Ishikawa (cell line): ENCODE measurements around the gene ETFDH.

Experiments used
- CEBPB ChIP-seq: IDR thresholded peaks from 2 replicates; pipeline ENCODE4 v1.6.1; 2012
- CREB1 ChIP-seq: IDR thresholded peaks from 2 replicates; pipeline ENCODE4 v1.6.1; 2012; ENCODE audit warnings: low read depth
- EGR1 ChIP-seq: IDR thresholded peaks from 2 replicates; pipeline ENCODE4 v1.6.1; 2012
- EP300 ChIP-seq: IDR thresholded peaks from 2 replicates; pipeline ENCODE4 v1.6.1; 2012; ENCODE audit warnings: borderline replicate concordance
- FOXM1 ChIP-seq: IDR thresholded peaks from 2 replicates; pipeline ENCODE4 v1.6.1; 2012; ENCODE audit warnings: low read depth, borderline replicate concordance
- MAX ChIP-seq: IDR thresholded peaks from 2 replicates; pipeline ENCODE4 v1.6.1; 2012
- NFIC ChIP-seq: IDR thresholded peaks from 2 replicates; pipeline ENCODE4 v1.6.1; 2012
- RAD21 ChIP-seq: IDR thresholded peaks from 2 replicates; pipeline ENCODE4 v1.6.1; 2012; ENCODE audit warnings: low read depth
- REST ChIP-seq: IDR thresholded peaks from 2 replicates; pipeline ENCODE4 v1.6.1; 2012; ENCODE audit warnings: low read depth, mild to moderate bottlenecking
- TAF1 ChIP-seq: IDR thresholded peaks from 2 replicates; pipeline ENCODE4 v1.6.1; 2012; ENCODE audit warnings: low read depth, mild to moderate bottlenecking
- TCF12 ChIP-seq: IDR thresholded peaks from 2 replicates; pipeline ENCODE4 v1.6.1; 2012; ENCODE audit warnings: low read depth
- TEAD4 ChIP-seq: IDR thresholded peaks from 2 replicates; pipeline ENCODE4 v1.6.1; 2012
- USF1 ChIP-seq: IDR thresholded peaks from 2 replicates; pipeline ENCODE4 v1.6.1; 2012
- YY1 ChIP-seq: IDR thresholded peaks from 2 replicates; pipeline ENCODE4 v1.6.1; 2012; ENCODE audit warnings: low read depth
- ZBTB7A ChIP-seq: IDR thresholded peaks from 2 replicates; pipeline ENCODE4 v1.6.1; 2012; ENCODE audit warnings: low read depth

Gene ETFDH

GRCh38 chr4:158656439-158656838 is 15.7 kb upstream of the ETFDH start:
- TF ChIP-seq TCF12 (no peak), REST (no peak), ZBTB7A (no peak), CEBPB (no peak), MAX (no peak), NFIC (no peak), FOXM1 (no peak), RAD21 (no peak), CREB1 (no peak)

GRCh38 chr4:158657291-158657690 is 14.8 kb upstream of the ETFDH start:
- no peak for TF ChIP-seq YY1
- TF ChIP-seq REST, result no peak
- TF ChIP-seq NFIC, result no peak
- TF ChIP-seq FOXM1, result no peak
- TF ChIP-seq RAD21, result no peak
- TF ChIP-seq EP300, result no peak
- TF ChIP-seq TEAD4, result no peak
- no peak for TF ChIP-seq TAF1
- no peak for TF ChIP-seq MAX
- no peak for TF ChIP-seq USF1
- no peak for TF ChIP-seq TCF12
- TF ChIP-seq EGR1, result no peak
- no peak for TF ChIP-seq CREB1
- no peak for TF ChIP-seq CEBPB

GRCh38 chr4:158664806-158665205 is 7.3 kb upstream of the ETFDH start:
- TF ChIP-seq TAF1 (no peak), MAX (no peak), TCF12 (no peak), CEBPB (no peak), FOXM1 (no peak), NFIC (no peak), ZBTB7A (no peak), EP300 (no peak), USF1 (no peak), YY1 (no peak), RAD21 (no peak)

GRCh38 chr4:158666892-158667291 is 5.2 kb upstream of the ETFDH start:
- TF ChIP-seq USF1 (no peak), REST (no peak), RAD21 (no peak), CREB1 (no peak), FOXM1 (no peak), MAX (no peak)
